Motor neuron (in vitro differentiated cells): ENCODE results near the gene PAK5. TPM values are rescaled to one million over a fixed set of nuclear protein-coding genes. Genes with fewer than 3 reads are reported as not detected.

Source experiments
- ATAC-seq, 8 experiments: fragments of 200-7000 bp; cut with Tn5 transposase; replicated peaks in 6 of 8; 2 replicates each; pipeline ENCODE4 v1.8.0; 2021; ENCODE audit warnings: mild to moderate bottlenecking in 8 of 8, moderate library complexity in 8 of 8
- H3K27ac ChIP-seq, 2 donors: fragments of 250-450 bp; sonication (Bioruptor Pico); 2 replicates each; pipeline ENCODE4 v1.9.0; 2021; ENCODE audit warnings: antibody characterized with exemption in 2 of 2, mild to moderate bottlenecking in 2 of 2, moderate library complexity in 1 of 2
- H3K4me1 ChIP-seq, 2 donors: fragments of 250-450 bp; sonication (Bioruptor Pico); replicated peaks in 1 of 2; 2 replicates each; pipeline ENCODE4 v1.6.1; 2021; ENCODE audit warnings: antibody characterized with exemption in 2 of 2, mild to moderate bottlenecking in 2 of 2, moderate library complexity in 1 of 2
- H3K4me3 ChIP-seq, 5 donors: fragments of 250-450 bp; sonication (Bioruptor Pico); 2 replicates each; pipeline ENCODE4 v1.9.0; 2021; ENCODE audit warnings: antibody characterized with exemption in 5 of 5, mild to moderate bottlenecking in 5 of 5, moderate library complexity in 4 of 5
- WGBS, 10 experiments: fragments of 450-650 bp; shearing (Covaris generic); methylation state at CpG; one replicate each; pipeline ENCODE4 v1.0.0; 2022; 5-methylcytosine and 5-hydroxymethylcytosine counted together
- in situ Hi-C, 9 experiments: fragments of 400-800 bp; cut with MboI; loops; one replicate each; pipeline ENCODE4 v1.15.0; 2021; ENCODE audit warnings: low sequenced_read_pairs in 9 of 9, low pct_unique_long_range_greater_than_20kb in 2 of 9; ENCODE audit not compliant: unreplicated experiment in 9 of 9
- total RNA-seq, 8 experiments: library from RNA; unstranded; fragments of 300-600 nt; gene quantifications; 2 replicates each; pipeline versions ENCODE4 v1.2.3 to v1.2.4, GENCODE V29; 2022

The PAK5 gene
- total RNA-seq, 8 experiments from 2014 or later: 2.7 to 20.0 (median 12.5) TPM

- Histone ChIP-seq H3K4me1 (peaks cover 14 to 24% of the 10 kb centered on the region in 2 donors), H3K4me3 (no peak overlapping the region), H3K27ac (peak overlapping the region in 1 of 2 donors; percentile 60)
- 45 to 100% (median 86%) methylated on average over 1 to 5 of the region's 5 CpGs; no CpG with 5 or more reads in 1 of the 10 experiments for WGBS, 10 experiments
- in situ Hi-C loops: loop anchor here (10.0 to 25.0 kb wide), 7 partner anchors 194 to 1929 kb away; partner anchors contain the start of genes MKKS (in 1 of the 9) and SLX4IP (in 1 of the 9)
- peak in 5 of 8 experiments; percentile 18 to 75 (median 26) for ATAC-seq
These were observed 230.1 kb downstream of the PAK5 start for GRCh38 chr20:9608639-9609340.

GRCh38 chr20:9602847-9603183 is 236.1 kb downstream of the PAK5 start:
- H3K4me3 ChIP-seq: no peak overlapping the region
- peaks cover 17 to 35% of the 10 kb centered on the region in 2 donors for H3K4me1 ChIP-seq
- H3K27ac ChIP-seq: peak overlapping the region in 1 of 2 donors; percentile 42
- in situ Hi-C loops: loop anchor here (10.0 to 25.0 kb wide), 7 partner anchors 188 to 1934 kb away; partner anchors contain the start of genes MKKS (in 1 of the 9) and SLX4IP (in 1 of the 9)
- ATAC-seq: peak in 2 of 8 experiments; percentile 38 to 49
- 0 to 80% (median 56%) methylated on average over 1 to 4 of the region's 4 CpGs; no CpG with 5 or more reads in 3 of the 10 experiments for WGBS, 10 experiments

DNA sequence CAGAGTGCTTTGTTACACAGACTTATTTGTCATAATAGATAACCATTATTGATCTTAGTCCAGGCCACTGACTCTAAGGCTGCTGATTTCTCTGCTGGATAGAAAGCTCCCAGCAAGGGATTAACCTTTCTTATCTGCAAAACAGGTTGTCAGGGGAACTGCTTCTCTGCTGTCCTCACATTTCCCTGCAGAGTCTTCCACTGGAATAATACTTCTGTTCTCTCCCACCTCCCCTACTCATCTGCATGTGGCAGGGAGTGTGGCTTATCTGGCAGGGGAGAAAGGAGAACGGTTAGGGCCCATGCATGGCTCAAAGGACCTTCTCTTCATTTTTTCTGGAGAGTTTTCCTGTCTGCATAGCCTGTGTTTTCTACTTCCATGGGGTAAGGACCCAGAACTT is 238.3 kb downstream of the PAK5 start:
- Histone ChIP-seq H3K4me3 (no peak overlapping the region), H3K4me1 (peaks cover 23 to 54% of the 10 kb centered on the region in 2 donors), H3K27ac (peak overlapping the region; percentile 20 to 32)
- in situ Hi-C loops: loop anchor here (10.0 to 25.0 kb wide), 7 partner anchors 186 to 1937 kb away; partner anchors contain the start of genes MKKS (in 1 of the 9) and SLX4IP (in 1 of the 9)
- ATAC-seq: peak in 5 of 8 experiments; percentile 32 to 77 (median 68)
- WGBS, 10 experiments: 60% methylated on average over 1 of the region's 1 CpG; no CpG with 5 or more reads in 9 of the 10 experiments

DNA sequence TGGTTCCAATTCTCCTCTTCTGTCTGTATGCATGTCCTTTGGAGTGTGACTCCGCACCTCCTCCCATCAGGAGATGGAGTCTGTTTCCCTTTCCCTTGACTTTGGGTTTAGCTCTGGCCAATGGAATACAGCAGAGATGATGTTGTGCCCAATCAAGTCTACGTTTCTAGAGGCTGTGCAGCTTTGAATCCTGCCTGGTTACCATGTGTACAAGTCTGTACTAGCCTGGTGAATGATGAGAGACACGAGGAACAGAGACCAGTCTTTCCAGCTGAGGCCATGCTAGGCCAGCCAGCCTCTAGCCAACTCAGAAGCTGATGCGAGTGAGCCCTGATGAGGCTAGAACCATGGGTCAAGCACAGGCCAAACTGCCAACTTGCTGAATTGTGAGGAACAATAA is 241.3 kb downstream of the PAK5 start:
- ATAC-seq: no peak
- 0 to 100% (median 92%) methylated on average over 1 to 4 of the region's 4 CpGs; no CpG with 5 or more reads in 4 of the 10 experiments for WGBS, 10 experiments
- peaks cover 27 to 65% of the 10 kb centered on the region in 2 donors for H3K4me1 ChIP-seq
- H3K27ac ChIP-seq: no peak overlapping the region
- H3K4me3 ChIP-seq: no peak overlapping the region
- in situ Hi-C loops: loop anchor here in 1 of 9 experiments (25.0 kb wide), 1 partner anchor 835 kb away; no protein-coding TSS in a partner anchor

GRCh38 chr20:9595763-9596162 is 243.1 kb downstream of the PAK5 start:
- H3K4me3 ChIP-seq: no peak overlapping the region
- in situ Hi-C loops: loop anchor here in 1 of 9 experiments (25.0 kb wide), 1 partner anchor 833 kb away; no protein-coding TSS in a partner anchor
- 0 to 100% (median 67%) methylated on average over 1 of the region's 1 CpG; no CpG with 5 or more reads in 2 of the 10 experiments for WGBS, 10 experiments
- peak in 4 of 8 experiments; percentile 45 to 85 (median 67) for ATAC-seq
- peaks cover 21 to 50% of the 10 kb centered on the region in 2 donors for H3K4me1 ChIP-seq
- H3K27ac ChIP-seq: peak overlapping the region in 1 of 2 donors; percentile 6

- in situ Hi-C loops: loop anchor here in 1 of 9 experiments (25.0 kb wide), 1 partner anchor 832 kb away; no protein-coding TSS in a partner anchor
- no peak for ATAC-seq
- 0 to 91% (median 45%) methylated on average over 1 of the region's 1 CpG; no CpG with 5 or more reads in 2 of the 10 experiments for WGBS, 10 experiments
These were observed 244.5 kb downstream of the PAK5 start for GRCh38 chr20:9594284-9594875.

DNA sequence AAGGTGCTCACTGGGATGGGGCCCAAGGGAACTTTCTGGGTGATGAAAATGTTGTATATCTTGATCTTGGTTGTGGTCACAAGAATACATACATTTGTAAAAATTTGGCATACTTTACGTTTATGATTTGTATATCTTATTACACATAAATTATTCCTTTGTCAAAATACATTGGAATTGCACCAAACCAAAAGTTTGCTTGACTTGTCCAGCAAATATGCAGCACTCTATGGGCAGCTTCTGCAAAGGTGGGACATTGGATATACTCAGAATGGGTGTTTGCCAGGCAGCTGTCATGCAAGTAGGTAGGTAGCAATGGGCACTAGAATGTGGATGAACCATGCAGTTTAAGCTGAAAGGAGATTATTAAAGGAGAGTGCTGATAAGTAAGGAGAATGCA is 246.5 kb downstream of the PAK5 start:
- Histone ChIP-seq H3K27ac (no peak overlapping the region), H3K4me3 (no peak overlapping the region), H3K4me1 (peaks cover 26 to 61% of the 10 kb centered on the region in 2 donors)
- no peak for ATAC-seq
- in situ Hi-C loops: loop anchor here in 1 of 9 experiments (25.0 kb wide), 1 partner anchor 830 kb away; no protein-coding TSS in a partner anchor
- 0 to 100% (median 47%) methylated on average over 1 of the region's 1 CpG; no CpG with 5 or more reads in 2 of the 10 experiments for WGBS, 10 experiments

More at GRCh38 chr20:9594284-9594875, 244.5 kb downstream of the PAK5 start:
- Histone ChIP-seq H3K4me1 (peaks cover 17 to 42% of the 10 kb centered on the region in 2 donors), H3K27ac (no peak overlapping the region), H3K4me3 (no peak overlapping the region)

GRCh38 chr20:9591080-9591479 is 247.8 kb downstream of the PAK5 start:
- peaks cover 21 to 61% of the 10 kb centered on the region in 2 donors for H3K4me1 ChIP-seq
- H3K4me3 ChIP-seq: no peak overlapping the region
- in situ Hi-C loops: loop anchor here in 1 of 9 experiments (25.0 kb wide), 1 partner anchor 829 kb away; no protein-coding TSS in a partner anchor
- H3K27ac ChIP-seq: no peak overlapping the region
- no peak for ATAC-seq

DNA sequence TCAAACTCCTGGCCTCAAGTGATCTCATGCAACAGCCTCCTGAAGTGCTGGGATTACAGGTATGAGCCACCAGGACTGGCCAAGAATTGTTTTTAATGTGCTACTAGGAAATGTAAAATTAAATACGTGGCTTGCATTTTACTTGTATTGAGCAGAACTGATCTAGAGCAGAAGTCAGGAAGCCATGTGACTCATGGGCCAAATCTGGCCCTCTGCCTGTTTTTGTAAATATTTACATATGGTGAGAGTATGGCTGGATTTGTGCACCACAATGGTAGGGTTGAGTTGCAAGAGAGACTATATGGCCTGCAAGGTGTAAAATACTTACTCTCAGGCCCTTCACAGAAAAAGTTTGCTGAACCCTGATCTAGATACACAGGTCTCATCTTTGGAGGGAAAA is 248.7 kb downstream of the PAK5 start:
- H3K27ac ChIP-seq: no peak overlapping the region
- in situ Hi-C loops: loop anchor here in 1 of 9 experiments (25.0 kb wide), 1 partner anchor 828 kb away; no protein-coding TSS in a partner anchor
- ATAC-seq: peak in 3 of 8 experiments; percentile 58 to 97 (median 92)
- 0 to 100% (median 80%) methylated on average over 1 of the region's 1 CpG; no CpG with 5 or more reads in 3 of the 10 experiments for WGBS, 10 experiments
- peaks cover 17 to 57% of the 10 kb centered on the region in 2 donors for H3K4me1 ChIP-seq
- H3K4me3 ChIP-seq: no peak overlapping the region

DNA sequence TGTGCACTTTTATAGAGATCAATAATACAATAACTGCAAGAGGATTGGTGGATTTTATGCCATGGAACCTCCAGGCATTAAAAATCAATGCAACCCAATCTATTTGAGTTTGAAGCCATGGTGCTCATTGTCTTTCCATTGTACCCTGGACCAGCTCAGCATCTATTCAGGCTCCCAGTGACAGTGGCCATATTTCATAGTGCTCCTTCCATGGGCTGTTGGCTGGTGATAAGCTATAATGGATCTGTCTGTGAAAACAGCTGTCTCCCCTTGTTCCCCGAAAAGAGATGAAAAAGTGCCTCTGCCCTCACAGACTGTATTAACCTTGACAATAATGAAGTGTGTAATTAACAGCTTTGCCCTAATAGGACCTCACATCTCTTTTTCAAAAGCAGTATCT is 250.2 kb downstream of the PAK5 start:
- ATAC-seq: peak in 5 of 8 experiments; percentile 56 to 80 (median 78)
- Histone ChIP-seq H3K4me1 (peaks cover 10 to 47% of the 10 kb centered on the region in 2 donors), H3K4me3 (no peak overlapping the region), H3K27ac (no peak overlapping the region)
- in situ Hi-C loops: loop anchor here in 1 of 9 experiments (25.0 kb wide), 1 partner anchor 826 kb away; no protein-coding TSS in a partner anchor
- 20% methylated on average over 1 of the region's 1 CpG; no CpG with 5 or more reads in 9 of the 10 experiments for WGBS, 10 experiments

DNA sequence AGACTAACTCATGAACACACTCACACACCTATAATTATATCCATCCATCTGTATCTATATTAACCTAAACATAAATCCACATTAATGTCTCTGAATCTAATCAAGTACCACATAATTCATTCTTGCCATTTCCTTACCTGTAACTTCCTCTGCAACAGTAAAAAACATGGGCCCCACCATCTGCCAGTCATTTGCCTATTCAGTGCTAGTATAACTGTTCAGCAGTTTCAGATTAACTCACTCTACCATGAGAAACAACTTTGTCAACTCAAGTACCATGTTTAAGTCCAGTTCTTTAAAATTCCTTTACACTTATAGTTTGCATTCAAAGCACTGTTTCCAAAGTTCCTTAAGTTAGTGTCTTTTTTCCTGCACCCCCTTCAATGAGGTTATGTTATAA is 255.7 kb downstream of the PAK5 start:
- ATAC-seq: no peak
- H3K4me1 ChIP-seq: peaks cover 2 to 40% of the 10 kb centered on the region in 2 donors
- H3K4me3 ChIP-seq: no peak overlapping the region
- H3K27ac ChIP-seq: no peak overlapping the region
- in situ Hi-C loops: loop anchor here in 1 of 9 experiments (25.0 kb wide), 1 partner anchor 821 kb away; no protein-coding TSS in a partner anchor

GRCh38 chr20:9582137-9582536 is 256.7 kb downstream of the PAK5 start:
- in situ Hi-C loops: loop anchor here in 1 of 9 experiments (25.0 kb wide), 1 partner anchor 820 kb away; no protein-coding TSS in a partner anchor
- 33 to 91% (median 72%) methylated on average over 1 to 5 of the region's 5 CpGs; no CpG with 5 or more reads in 2 of the 10 experiments for WGBS, 10 experiments
- no peak for ATAC-seq
- no peak overlapping the region for H3K4me3 ChIP-seq
- peaks cover 0 to 36% of the 10 kb centered on the region in 2 donors for H3K4me1 ChIP-seq
- no peak overlapping the region for H3K27ac ChIP-seq
